Thyroid gland (tissue), 4 donors: ENCODE results near the gene CHST1. TPM values are rescaled to one million over a fixed set of nuclear protein-coding genes. Genes with fewer than 3 reads are reported as not detected.

Source experiments
- DNase-seq, 2 donors: peaks; one replicate each; pipeline ENCODE4 v3.0.0-alpha.2; 2019
- H3K27ac ChIP-seq, 3 donors: fragments of 200-600 bp; sonication (generic); 1 replicate in 2 of 3; 2 replicates in 1 of 3; pipeline ENCODE4 v1.5.1; 2016 to 2019; ENCODE audit warnings: mild to moderate bottlenecking in 1 of 3, moderate library complexity in 1 of 3
- H3K27me3 ChIP-seq: fragments of 200-600 bp; sonication (generic); one replicate; pipeline ENCODE4 v1.5.1; 2019
- H3K36me3 ChIP-seq, 2 donors: fragments of 200-600 bp; sonication (generic); one replicate each; pipeline ENCODE4 v1.5.1; 2016 to 2019
- H3K4me1 ChIP-seq, 2 donors: fragments of 200-600 bp; sonication (generic); one replicate each; pipeline ENCODE4 v1.5.1; 2017 to 2019
- H3K4me3 ChIP-seq, 3 donors: fragments of 200-600 bp; sonication (generic); replicated peaks in 1 of 3; 1 replicate in 2 of 3; 2 replicates in 1 of 3; pipeline ENCODE4 v1.5.1; 2016; ENCODE audit warnings: mild to moderate bottlenecking in 1 of 3
- H3K9me3 ChIP-seq: fragments of 200-600 bp; sonication (generic); one replicate; pipeline ENCODE4 v1.5.1; 2017
- POLR2A ChIP-seq, 2 donors: fragments of 450-650 bp; IDR thresholded peaks; one replicate each; pipeline ENCODE4 v1.6.1; 2017; ENCODE audit warnings: antibody characterized with exemption in 2 of 2, mild to moderate bottlenecking in 2 of 2, moderate library complexity in 1 of 2
- WGBS, 2 donors: methylation state at CpG; one replicate each; pipeline ENCODE4 v1.1.5; 2017; 5-methylcytosine and 5-hydroxymethylcytosine counted together
- intact Hi-C: fragments of 100-400 bp; cut with DNase I; formaldehyde crosslinking; loops from one replicate; pipeline ENCODE4 v1.15.1; 2023
- total RNA-seq, 4 donors: library from RNA; depleted of rRNA; stranded (reverse); fragments of >200 nt; gene quantifications; one replicate each; pipeline ENCODE4 v1.2.3, GENCODE V29; 2016
- TF ChIP-seq, protein P1 (sequence below), 6 experiments: fragments of 200-600 bp in 3 of 6; fragments of 450-650 bp in 3 of 6; sonication (generic) in 3 of 6; IDR thresholded peaks; one replicate each; pipeline ENCODE4 v1.5.1; 2016 to 2019; ENCODE audit warnings: antibody characterized with exemption in 6 of 6, mild to moderate bottlenecking in 2 of 6, inconsistent platforms in 1 of 6, moderate library complexity in 1 of 6

CHST1 gene
- total RNA-seq, 4 donors from 2014 or later, result 19.3 to 28.9 (median 25.0) TPM

GRCh38 chr11:45651156-45651555, 14.3 kb downstream of the CHST1 start:
- 82 to 84% methylated on average over 9 of the region's 9 CpGs for WGBS, 2 donors
- intact Hi-C loops, result loop anchor here (10.0 kb wide), 1 partner anchor 276 kb away; no protein-coding TSS in a partner anchor
- DNase-seq, result no peak
- TF ChIP-seq, protein P1, sequence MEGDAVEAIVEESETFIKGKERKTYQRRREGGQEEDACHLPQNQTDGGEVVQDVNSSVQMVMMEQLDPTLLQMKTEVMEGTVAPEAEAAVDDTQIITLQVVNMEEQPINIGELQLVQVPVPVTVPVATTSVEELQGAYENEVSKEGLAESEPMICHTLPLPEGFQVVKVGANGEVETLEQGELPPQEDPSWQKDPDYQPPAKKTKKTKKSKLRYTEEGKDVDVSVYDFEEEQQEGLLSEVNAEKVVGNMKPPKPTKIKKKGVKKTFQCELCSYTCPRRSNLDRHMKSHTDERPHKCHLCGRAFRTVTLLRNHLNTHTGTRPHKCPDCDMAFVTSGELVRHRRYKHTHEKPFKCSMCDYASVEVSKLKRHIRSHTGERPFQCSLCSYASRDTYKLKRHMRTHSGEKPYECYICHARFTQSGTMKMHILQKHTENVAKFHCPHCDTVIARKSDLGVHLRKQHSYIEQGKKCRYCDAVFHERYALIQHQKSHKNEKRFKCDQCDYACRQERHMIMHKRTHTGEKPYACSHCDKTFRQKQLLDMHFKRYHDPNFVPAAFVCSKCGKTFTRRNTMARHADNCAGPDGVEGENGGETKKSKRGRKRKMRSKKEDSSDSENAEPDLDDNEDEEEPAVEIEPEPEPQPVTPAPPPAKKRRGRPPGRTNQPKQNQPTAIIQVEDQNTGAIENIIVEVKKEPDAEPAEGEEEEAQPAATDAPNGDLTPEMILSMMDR (IDR thresholded peaks at IDR 0.05), result no peak
- TF ChIP-seq POLR2A (IDR thresholded peaks at IDR 0.05), result no peak
- Histone ChIP-seq H3K27me3 (no peaks in the 10 kb centered on the region), H3K4me3 (no peak overlapping the region), H3K27ac (no peak overlapping the region), H3K4me1 (peaks cover 0 to 6% of the 10 kb centered on the region in 2 donors), H3K36me3 (peaks cover 3 to 11% of the 10 kb centered on the region in 2 donors), H3K9me3 (no peaks in the 10 kb centered on the region)

DNA sequence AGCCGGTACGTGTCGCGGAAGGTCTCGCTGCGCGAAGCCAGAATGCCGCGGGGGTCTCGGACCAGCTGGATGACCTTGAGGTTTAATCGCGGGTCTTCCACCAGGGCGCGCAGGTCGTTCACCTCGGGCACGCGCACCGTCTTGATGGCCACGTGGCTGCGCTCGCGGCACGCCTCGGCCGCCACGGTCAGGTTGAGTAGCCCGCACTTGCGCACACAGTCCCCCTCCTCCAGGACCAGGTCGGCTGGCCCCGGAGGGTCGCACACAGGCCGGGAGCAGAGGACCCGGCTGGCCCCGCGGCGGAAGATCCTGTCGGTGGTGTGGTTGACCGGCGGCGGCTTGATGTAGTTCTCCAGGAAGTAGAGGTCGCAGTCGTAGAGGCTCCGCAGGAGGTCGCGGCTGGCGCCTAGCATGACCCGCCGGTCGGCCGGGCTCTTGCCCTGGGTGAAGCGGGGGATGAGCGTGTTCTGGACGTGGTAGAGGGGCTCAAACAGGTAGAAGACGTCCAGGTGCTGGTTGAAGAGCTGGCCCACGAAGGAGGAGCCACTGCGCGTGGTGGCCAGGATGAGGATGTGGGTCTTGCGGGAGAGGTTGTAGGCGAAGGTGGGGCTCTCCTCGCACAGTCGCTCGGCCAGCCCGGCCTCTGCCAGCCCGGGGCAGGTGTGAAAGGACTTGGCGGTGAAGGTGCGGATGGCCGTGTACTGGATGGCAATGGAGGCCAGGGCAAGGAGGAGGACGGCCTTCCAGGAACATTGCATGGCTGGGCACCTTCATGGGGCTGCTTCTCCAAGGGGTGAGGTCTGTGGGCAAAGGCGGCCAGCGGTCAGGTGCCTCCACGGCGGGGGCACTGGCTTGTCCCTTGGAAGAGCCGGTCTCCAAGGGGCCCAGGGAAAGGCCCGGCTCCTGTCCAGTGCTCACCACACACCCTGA, 15.0 kb downstream of the CHST1 start:
- intact Hi-C loops, result loop anchor here (10.0 kb wide), 1 partner anchor 276 kb away; no protein-coding TSS in a partner anchor
- no peaks in the 10 kb centered on the region for H3K27me3 ChIP-seq
- no peak for DNase-seq
- 88% methylated on average over 63 to 73 of the region's 75 CpGs for WGBS, 2 donors
- no peak overlapping the region for H3K27ac ChIP-seq
- H3K4me1 ChIP-seq, result peaks cover 0 to 6% of the 10 kb centered on the region in 2 donors
- TF ChIP-seq POLR2A (IDR thresholded peaks at IDR 0.05), result no peak
- TF ChIP-seq, protein P1 (IDR thresholded peaks at IDR 0.05), result no peak
- no peak overlapping the region for H3K4me3 ChIP-seq
- H3K36me3 ChIP-seq, result peaks cover 3 to 11% of the 10 kb centered on the region in 2 donors
- H3K9me3 ChIP-seq, result no peaks in the 10 kb centered on the region

DNA sequence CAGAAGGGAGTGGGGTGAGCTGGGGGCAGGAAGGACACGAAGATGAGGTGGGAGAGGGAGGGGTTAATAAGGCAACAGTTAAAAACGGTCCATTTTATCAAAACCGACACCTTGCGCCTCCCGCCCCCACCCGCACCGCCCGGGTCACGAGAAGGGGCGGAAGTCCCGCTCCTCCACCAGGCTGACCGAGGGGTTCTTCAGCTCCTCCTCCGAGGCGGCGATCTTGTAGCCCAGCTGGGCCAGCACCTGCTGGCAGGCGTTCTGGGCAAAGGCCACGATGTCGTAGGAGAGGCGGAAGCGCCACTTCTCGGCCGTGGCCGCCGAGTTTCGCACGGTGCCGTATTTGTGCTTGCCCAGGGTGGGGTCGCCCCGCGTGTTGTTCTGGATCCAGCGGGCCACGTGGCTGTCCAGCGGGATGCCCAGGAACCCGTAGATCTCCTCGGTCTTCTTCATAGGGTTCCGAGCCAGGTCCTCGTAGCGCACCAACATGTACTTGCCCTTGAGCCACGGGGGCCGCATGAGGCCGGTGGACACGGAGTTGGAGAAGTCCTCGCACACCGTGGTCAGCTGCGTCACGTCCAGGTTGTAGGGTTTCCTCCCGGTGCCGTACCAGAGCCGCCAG, 15.8 kb downstream of the CHST1 start:
- DNase-seq, result no peak

DNA sequence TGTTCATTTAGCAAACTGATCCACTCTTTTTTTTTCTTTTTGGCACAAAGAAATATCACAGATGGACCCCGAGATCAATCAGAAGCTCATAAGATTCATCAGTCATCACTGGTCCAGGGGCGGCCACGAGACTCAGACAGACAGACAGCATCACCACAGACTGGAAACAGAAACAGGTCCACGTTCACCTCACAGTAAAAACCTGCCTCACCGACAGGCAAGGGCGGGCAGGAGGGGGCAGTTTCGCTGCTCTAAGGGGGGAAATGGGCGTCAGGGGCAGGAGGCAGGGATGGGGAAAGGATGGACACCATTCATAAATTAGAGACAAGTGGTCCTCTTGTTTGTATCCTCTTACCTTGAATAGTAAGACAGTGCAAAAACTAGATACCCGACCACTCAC, 16.5 kb downstream of the CHST1 start:
- no peaks in the 10 kb centered on the region for H3K4me1 ChIP-seq
- H3K4me3 ChIP-seq, result no peak overlapping the region
- DNase-seq, result no peak
- peaks cover 3 to 11% of the 10 kb centered on the region in 2 donors for H3K36me3 ChIP-seq
- H3K27me3 ChIP-seq, result no peaks in the 10 kb centered on the region
- H3K9me3 ChIP-seq, result no peaks in the 10 kb centered on the region
- intact Hi-C loops, result no loop called here
- 94% methylated on average over 9 of the region's 9 CpGs for WGBS, 2 donors
- TF ChIP-seq, protein P1 (IDR thresholded peaks at IDR 0.05), result no peak
- no peak for TF ChIP-seq POLR2A (IDR thresholded peaks at IDR 0.05)
- no peak overlapping the region for H3K27ac ChIP-seq

More for the DNA sequence above, 15.8 kb downstream of the CHST1 start:
- Histone ChIP-seq H3K27me3 (no peaks in the 10 kb centered on the region), H3K36me3 (peaks cover 3 to 11% of the 10 kb centered on the region in 2 donors), H3K27ac (no peak overlapping the region), H3K4me3 (no peak overlapping the region), H3K9me3 (no peaks in the 10 kb centered on the region), H3K4me1 (no peaks in the 10 kb centered on the region)
- TF ChIP-seq POLR2A (IDR thresholded peaks at IDR 0.05), result no peak
- TF ChIP-seq, protein P1 (IDR thresholded peaks at IDR 0.05), result no peak
- 93% methylated on average over 40 to 49 of the region's 49 CpGs for WGBS, 2 donors
- intact Hi-C loops, result loop anchor here (10.0 kb wide), 1 partner anchor 275 kb away; no protein-coding TSS in a partner anchor
